Endothelial cell of umbilical vein (primary cell): ENCODE results near the gene SLC6A9. TPM values are rescaled to one million over a fixed set of nuclear protein-coding genes. Genes with fewer than 3 reads are reported as not detected.
A peak's percentile ranks its signal among the peaks of the same experiment; 100 is the strongest.

Source experiments
- BruUV-seq: library from RNA; stranded (reverse); fragments of 400-500 nt; replicated peaks from 2 replicates; lab custom pipeline; 2021; lab: Mats Ljungman, UMichigan
- CTCF ChIA-PET: fragments of 300-600, 350-600 bp; sonication (Branson Sonifier 250); formaldehyde crosslinking; loops from one replicate; lab custom pipeline; 2021; ENCODE audit warnings: antibody characterized with exemption, inconsistent platforms; lab: Charles Lee
- POLR2A ChIA-PET: fragments of 300-600, 350-600 bp; sonication (Branson Sonifier 250); formaldehyde crosslinking; loops from one replicate; lab custom pipeline; 2021; ENCODE audit warnings: antibody characterized with exemption, inconsistent platforms; lab: Charles Lee
- DNase-seq: peaks from one replicate; pipeline ENCODE4 v3.0.0-alpha.2; 2011; ENCODE audit warnings: low read depth, low spot score
- FAIRE-seq: peaks from 2 replicates; lab custom pipeline; 2011; peaks lifted over from hg19 to GRCh38; lab: Jason Lieb, UNC
- H2AFZ ChIP-seq: 2 replicates; pipeline ENCODE4 v1.6.0; 2012; ENCODE audit warnings: low read depth, low read length, control low read depth, inconsistent platforms
- H3K27ac ChIP-seq: 2 replicates; pipeline ENCODE4 v1.5.1; 2011; ENCODE audit warnings: low read depth, mild to moderate bottlenecking, control low read depth, low read length, moderate library complexity; ENCODE audit not compliant: insufficient read depth
- H3K27me3 ChIP-seq, 2 experiments: 2 replicates each; pipeline versions ENCODE4 v1.6.0 to v1.6.1; 2011; ENCODE audit warnings: low read length in 2 of 2, mixed read lengths in 1 of 2; ENCODE audit not compliant: control insufficient read depth in 2 of 2, insufficient read depth in 2 of 2
- H3K36me3 ChIP-seq, 2 experiments: 2 replicates in 1 of 2; 3 replicates in 1 of 2; pipeline ENCODE4 v1.5.1; 2011; ENCODE audit warnings: low read length in 2 of 2, mild to moderate bottlenecking in 1 of 2, moderate library complexity in 1 of 2; ENCODE audit not compliant: control insufficient read depth in 2 of 2, insufficient read depth in 2 of 2; ENCODE audit errors: extremely low read depth in 1 of 2
- H3K4me1 ChIP-seq: 3 replicates; pipeline ENCODE4 v1.5.1; 2011; ENCODE audit warnings: mild to moderate bottlenecking, low read length; ENCODE audit not compliant: control insufficient read depth, insufficient read depth; ENCODE audit errors: extremely low read depth
- H3K4me2 ChIP-seq: 2 replicates; pipeline ENCODE4 v1.6.1; 2011; ENCODE audit warnings: low read length, control low read depth, mixed read lengths; ENCODE audit not compliant: insufficient read depth
- H3K4me3 ChIP-seq, 3 experiments: fragments of 200-600 bp in 1 of 3; sonication (generic), shearing (Covaris generic) in 1 of 3; replicated peaks in 1 of 3; 2 replicates each; pipeline ENCODE4 v1.5.1; 2011 to 2016; ENCODE audit warnings: control low read depth in 3 of 3, low read length in 3 of 3, mild to moderate bottlenecking in 2 of 3, inconsistent platforms in 1 of 3, low read depth in 1 of 3, moderate library complexity in 1 of 3; ENCODE audit not compliant: insufficient read depth in 1 of 3
- H3K79me2 ChIP-seq: 2 replicates; pipeline ENCODE4 v1.6.0; 2012; ENCODE audit warnings: low read length, inconsistent platforms; ENCODE audit not compliant: control insufficient read depth, insufficient read depth
- H3K9ac ChIP-seq: replicated peaks from 2 replicates; pipeline ENCODE3; 2011; ENCODE audit warnings: low read length, control low read depth; ENCODE audit not compliant: insufficient read depth; ENCODE audit errors: extremely low read depth
- H3K9me1 ChIP-seq: replicated peaks from 3 replicates; pipeline ENCODE4 v1.6.0; 2011; ENCODE audit warnings: mild to moderate bottlenecking, low read length; ENCODE audit not compliant: control insufficient read depth, insufficient read depth; ENCODE audit errors: extremely low read depth
- H3K9me3 ChIP-seq: replicated peaks from 2 replicates; pipeline ENCODE4 v1.5.1; 2012; ENCODE audit warnings: low read length, inconsistent platforms; ENCODE audit not compliant: control insufficient read depth, insufficient read depth
- H4K20me1 ChIP-seq: replicated peaks from 2 replicates; pipeline ENCODE3; 2011; ENCODE audit warnings: mild to moderate bottlenecking, low read length; ENCODE audit not compliant: control insufficient read depth, insufficient read depth; ENCODE audit errors: extremely low read depth
- CTCF ChIP-seq, 2 donors: IDR thresholded peaks; 1 replicate in 1 of 2; 2 replicates in 1 of 2; pipeline ENCODE4 v1.5.1; 2011; ENCODE audit warnings: low read length in 2 of 2, mild to moderate bottlenecking in 2 of 2, moderate library complexity in 2 of 2, control low read depth in 1 of 2, inconsistent platforms in 1 of 2, low read depth in 1 of 2; ENCODE audit not compliant: insufficient read depth in 1 of 2; ENCODE audit errors: extremely low read depth in 1 of 2
- EZH2 ChIP-seq: IDR thresholded peaks from 2 replicates; pipeline ENCODE4 v1.6.1; 2012; ENCODE audit warnings: borderline replicate concordance, low read depth, mild to moderate bottlenecking, moderate library complexity, low read length, inconsistent platforms; ENCODE audit not compliant: severe bottlenecking
- FOS ChIP-seq: IDR thresholded peaks from 2 replicates; pipeline ENCODE4 v1.6.1; 2011; ENCODE audit warnings: mild to moderate bottlenecking, low read length, moderate library complexity, borderline replicate concordance; ENCODE audit not compliant: insufficient read depth
- GATA2 ChIP-seq: IDR thresholded peaks from 2 replicates; pipeline ENCODE4 v1.7.0; 2011; ENCODE audit warnings: low read depth, mild to moderate bottlenecking, moderate library complexity, mixed read lengths, low read length; ENCODE audit not compliant: insufficient read length, insufficient read depth
- JUN ChIP-seq: IDR thresholded peaks from 2 replicates; pipeline ENCODE4 v1.6.1; 2011; ENCODE audit warnings: borderline replicate concordance, low read depth; ENCODE audit not compliant: insufficient read length, insufficient read depth
- MAX ChIP-seq: IDR thresholded peaks from 2 replicates; pipeline ENCODE4 v1.6.1; 2011; ENCODE audit not compliant: insufficient read depth, insufficient read length
- MYC ChIP-seq: IDR thresholded peaks from one replicate; pipeline ENCODE4 v1.6.1; 2011; ENCODE audit warnings: mild to moderate bottlenecking, low read depth, low read length
- POLR2A ChIP-seq: IDR thresholded peaks from 2 replicates; pipeline ENCODE4 v1.6.1; 2012; ENCODE audit warnings: low read depth, mild to moderate bottlenecking, control low read depth, low read length
- POLR2AphosphoS5 ChIP-seq: IDR thresholded peaks from 2 replicates; pipeline ENCODE4 v1.6.1; 2012; ENCODE audit warnings: low read depth, mild to moderate bottlenecking, control low read depth, low read length, moderate library complexity; ENCODE audit not compliant: insufficient read depth
- dilution Hi-C: fragments of 300-500 bp; cut with MboI; formaldehyde crosslinking; loops from one replicate; pipeline ENCODE4 v1.15.0; 2019; ENCODE audit warnings: low sequenced_read_pairs; ENCODE audit not compliant: extremely low pct_ligation_motif_present
- intact Hi-C: fragments of 100-400 bp; cut with micrococcal nuclease; formaldehyde crosslinking; loops from one replicate; pipeline ENCODE4 v1.10.0; 2022
- polyA plus RNA-seq, 4 experiments: library from polyadenylated mRNA; depleted of rRNA in 3 of 4; stranded (reverse) in 3 of 4; unstranded in 1 of 4; fragments of >200 nt; gene quantifications; 2 replicates each; pipeline versions ENCODE4 v1.2.1 to v1.2.3, GENCODE V29; 2011 to 2012; ENCODE audit warnings: missing spikeins in 1 of 4
- total RNA-seq: library from RNA; stranded (reverse); gene quantifications from 2 replicates; pipeline ENCODE4 v1.2.3, GENCODE V29; 2021

The SLC6A9 gene
- total and polyA plus RNA-seq, 2 donors (not counting 3 experiments of a cell fraction or from before 2014, with no cell fraction given) = 0.80 to 1.5 TPM

GRCh38 chr1:44072204-44072603 is 40.9 kb upstream of the SLC6A9 start:
- Histone ChIP-seq H3K27me3 (peaks cover 6 to 8% of the 10 kb centered on the region in 2 experiments), H3K4me3 (no peak overlapping the region), H3K27ac (no peak overlapping the region), H3K9me1 (no peaks in the 10 kb centered on the region), H3K9ac (no peak overlapping the region), H3K79me2 (no peaks in the 10 kb centered on the region), H3K9me3 (no peaks in the 10 kb centered on the region), H2AFZ (no peak overlapping the region), H3K4me1 (no peaks in the 10 kb centered on the region), H4K20me1 (no peaks in the 10 kb centered on the region), H3K4me2 (no peak overlapping the region), H3K36me3 (no peaks in the 10 kb centered on the region)
- ChIA-PET CTCF (interaction anchor here (2.0 kb wide), 1 partner anchor 24 kb away, joined by 8 read pairs; no protein-coding TSS in a partner anchor), POLR2A (no interaction called here)
- TF ChIP-seq CTCF (IDR thresholded peaks at IDR 0.05; ENCODE audit: extremely low read depth in 1 of 2, insufficient read depth in 1 of 2, low read depth in 1 of 2, low read length in 2 of 2) (no peak), FOS (peak; percentile 24), EZH2 (no peak)
- DNase-seq (no peak), FAIRE-seq (no peak)
- no TSS peak for BruUV-seq
- dilution Hi-C loops = no loop called here
- intact Hi-C loops = no loop called here

DNA sequence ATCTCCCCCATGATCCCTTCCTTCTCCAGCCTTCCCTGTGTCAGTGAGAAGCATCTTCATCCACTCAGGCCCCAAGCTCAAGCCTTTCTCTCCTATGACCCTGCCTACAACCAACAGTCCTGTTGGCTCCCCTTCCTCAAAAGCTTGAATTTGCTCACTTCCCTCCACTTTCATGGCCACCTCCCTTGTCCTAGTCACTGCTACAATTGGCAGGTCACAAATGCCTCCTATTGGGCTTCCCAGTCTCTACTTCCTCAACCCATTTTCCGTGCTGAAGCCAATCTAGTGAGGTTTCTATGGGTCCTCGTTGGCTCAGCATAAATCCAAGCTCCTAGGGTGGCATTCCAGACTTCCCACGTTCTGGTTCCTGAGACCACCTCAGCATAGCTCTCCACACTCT is 40.2 kb upstream of the SLC6A9 start:
- Histone ChIP-seq H2AFZ (no peak overlapping the region), H3K9me1 (no peaks in the 10 kb centered on the region), H3K4me3 (no peak overlapping the region), H3K4me2 (no peak overlapping the region), H3K36me3 (no peaks in the 10 kb centered on the region), H4K20me1 (no peaks in the 10 kb centered on the region), H3K27me3 (peaks cover 6 to 8% of the 10 kb centered on the region in 2 experiments), H3K79me2 (no peaks in the 10 kb centered on the region), H3K9ac (no peak overlapping the region), H3K9me3 (no peaks in the 10 kb centered on the region), H3K27ac (no peak overlapping the region), H3K4me1 (no peaks in the 10 kb centered on the region)
- ChIA-PET CTCF (interaction anchor here (2.0 kb wide), 1 partner anchor 23 kb away, joined by 8 read pairs; no protein-coding TSS in a partner anchor), POLR2A (no interaction called here)
- FAIRE-seq = no peak
- no TSS peak for BruUV-seq
- intact Hi-C loops = no loop called here
- DNase-seq = no peak
- dilution Hi-C loops = no loop called here
- TF ChIP-seq GATA2 (no peak), EZH2 (no peak), POLR2AphosphoS5 (no peak), CTCF (IDR thresholded peaks at IDR 0.05; ENCODE audit: extremely low read depth in 1 of 2, insufficient read depth in 1 of 2, low read depth in 1 of 2, low read length in 2 of 2) (no peak), POLR2A (no peak), MAX (no peak), JUN (no peak), MYC (no peak)
